HG03521 (cell line): ENCODE data around the gene GPBAR1.
"Not testable (repeated sequence)": the region's sequence is repeated elsewhere in the genome, so short reads cannot be mapped to it uniquely, and the experiment has no call there.

Source experiments
- ATAC-seq: cut with Tn5 transposase; IDR thresholded peaks from one replicate; pipeline ENCODE4 v1.9.1; 2021; ENCODE audit warnings: mild to moderate bottlenecking, moderate library complexity; ENCODE audit not compliant: unreplicated experiment

Gene GPBAR1

DNA sequence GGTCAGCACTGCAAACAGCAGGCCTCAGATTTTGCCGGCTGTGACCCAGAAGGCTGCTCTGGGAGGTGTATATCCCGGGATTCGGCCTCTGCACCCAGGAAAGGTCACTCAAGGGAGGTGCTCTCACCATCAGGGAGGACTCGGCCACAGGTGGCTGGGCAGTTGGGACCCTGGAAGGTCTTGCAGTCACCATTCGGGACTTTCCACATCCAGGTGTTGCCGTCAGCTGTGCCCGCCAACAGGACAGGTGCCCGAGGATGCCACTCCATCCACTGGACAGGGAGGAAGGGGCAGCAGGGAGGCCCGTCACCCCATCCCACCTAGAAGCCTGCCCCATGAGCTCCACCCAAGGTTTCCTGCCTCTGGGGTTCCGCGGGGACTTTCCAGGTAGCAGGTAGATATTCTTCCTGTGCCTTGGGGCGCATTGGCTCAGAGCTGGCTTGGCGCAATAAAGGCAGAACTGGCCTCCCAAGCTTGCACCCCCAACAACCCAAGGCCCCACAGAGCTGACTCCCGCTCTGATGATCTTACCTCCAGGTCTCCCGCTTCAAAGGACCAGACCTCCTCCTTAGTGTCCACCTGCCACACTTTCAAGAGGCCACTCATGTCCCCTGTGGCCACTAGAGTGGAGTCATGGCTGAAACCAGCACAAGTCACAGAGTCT lies 5.6 kb downstream of the GPBAR1 start:
- ATAC-seq, result no peak

DNA sequence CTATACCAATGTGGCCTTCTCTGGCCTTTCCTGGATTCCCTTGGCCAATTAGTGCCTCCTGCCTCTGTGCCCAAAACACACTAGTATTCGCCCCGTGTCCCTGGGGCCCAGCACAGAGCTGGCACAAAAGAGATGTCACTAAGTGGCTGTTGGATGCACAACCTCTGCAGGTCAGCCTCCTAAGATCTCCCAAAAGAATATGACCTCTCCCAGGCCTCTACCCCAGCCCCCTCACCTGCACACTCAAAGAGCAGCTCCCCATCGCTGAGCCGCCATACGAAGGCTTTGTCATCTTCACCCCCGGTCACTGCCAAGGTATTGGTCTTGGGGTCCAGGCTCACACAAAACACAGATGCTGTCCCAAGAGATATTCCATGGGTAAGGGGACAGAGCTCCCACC lies 6.4 kb downstream of the GPBAR1 start:
- no peak for ATAC-seq

DNA sequence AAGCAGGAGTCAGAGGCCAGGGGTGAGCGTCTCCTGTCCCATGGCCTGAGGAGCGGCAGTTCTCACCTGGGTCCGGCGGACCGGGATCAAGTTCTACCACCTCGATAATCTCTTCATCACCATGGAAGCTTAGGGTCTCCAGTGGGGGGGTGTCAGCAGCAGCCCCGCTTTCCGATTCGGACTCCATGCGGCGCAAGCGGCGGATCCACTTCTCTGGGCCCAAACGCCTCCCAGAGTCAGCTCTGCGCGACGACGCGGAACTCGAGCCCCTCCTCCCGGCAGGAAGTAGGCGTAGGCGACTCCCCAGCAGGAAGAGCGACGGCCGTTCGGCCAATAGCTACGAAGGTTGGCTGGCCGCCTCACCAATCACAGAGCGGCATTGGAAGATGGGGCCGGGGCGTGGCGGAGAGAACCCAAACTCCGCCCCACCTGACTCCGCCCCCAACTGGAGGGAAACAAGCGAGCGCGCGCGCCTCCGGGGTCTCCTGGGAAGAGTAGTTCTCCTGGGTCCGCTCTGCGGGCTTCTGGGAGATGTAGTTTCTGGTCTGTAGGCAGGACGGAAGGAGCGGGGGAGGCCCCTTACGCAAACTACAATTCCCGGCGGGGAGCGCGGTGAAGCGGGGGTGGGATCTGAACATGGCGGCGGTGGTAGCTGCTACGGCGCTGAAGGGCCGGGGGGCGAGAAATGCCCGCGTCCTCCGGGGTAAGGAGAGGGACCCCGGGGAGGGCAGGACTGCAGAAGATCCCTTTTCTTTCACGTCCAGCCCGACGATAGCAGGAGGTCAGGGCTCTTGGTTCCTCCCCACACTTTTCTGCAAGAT lies 9.3 kb downstream of the GPBAR1 start, which contains the start of the genes AAMP and PNKD:
AAMP (minus strand) TSS at position 238 of the 821 bp plus-strand sequence; CDS start at position 187, 51 bp downstream.
PNKD (plus strand) TSS at position 620 of the 821 bp plus-strand sequence; CDS start at position 637, 17 bp downstream.
- ATAC-seq, result peak; percentile 88

DNA sequence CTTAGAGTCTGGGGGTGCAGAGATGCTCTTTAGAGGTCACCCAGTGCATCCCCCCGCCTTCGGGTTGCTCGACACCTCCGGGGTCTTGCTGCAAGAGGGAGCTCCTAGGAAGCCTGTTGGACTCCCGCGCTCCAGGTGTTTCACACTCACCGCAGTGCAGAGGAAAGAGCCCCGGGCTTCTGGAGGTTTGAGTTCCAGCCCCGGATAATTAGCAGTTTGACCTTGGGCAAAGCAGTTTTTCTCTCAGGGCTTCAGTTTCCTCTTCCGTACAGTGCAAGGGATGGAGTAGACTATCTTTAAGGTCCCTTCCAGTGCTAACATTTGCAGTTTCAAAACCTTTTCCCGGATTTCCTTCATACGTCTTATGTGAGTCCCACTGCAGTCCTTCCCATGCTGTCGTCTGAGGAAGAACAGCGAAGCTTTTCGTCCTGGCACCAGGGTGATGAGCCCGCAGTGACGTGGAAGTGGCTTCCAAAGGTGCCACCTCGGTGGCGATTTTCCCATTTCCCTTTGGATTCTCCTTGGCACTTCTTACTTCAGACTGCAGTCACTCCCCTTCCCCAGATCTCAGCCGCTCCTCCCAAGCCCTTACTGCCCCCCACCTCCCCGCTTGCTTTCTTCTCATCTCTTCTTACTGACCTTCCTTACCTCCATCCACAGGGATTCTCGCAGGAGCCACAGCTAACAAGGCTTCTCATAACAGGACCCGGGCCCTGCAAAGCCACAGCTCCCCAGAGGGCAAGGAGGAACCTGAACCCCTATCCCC lies 10.1 kb downstream of the GPBAR1 start:
- ATAC-seq, result no peak

DNA sequence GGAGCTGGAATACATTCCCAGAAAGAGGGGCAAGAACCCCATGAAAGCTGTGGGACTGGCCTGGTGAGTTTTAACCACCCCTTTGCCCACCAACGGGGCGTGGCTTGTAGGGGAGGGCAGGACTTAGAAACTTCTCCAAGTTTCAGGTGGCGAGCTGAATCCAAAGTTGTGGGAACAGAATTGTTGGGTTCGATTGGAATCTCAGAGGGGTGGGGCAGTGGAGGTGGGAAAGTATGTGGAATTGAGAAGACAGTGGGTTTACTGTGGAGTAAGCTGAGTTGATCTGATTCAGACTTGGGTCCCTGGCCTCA lies 10.6 kb downstream of the GPBAR1 start:
- no peak for ATAC-seq

DNA sequence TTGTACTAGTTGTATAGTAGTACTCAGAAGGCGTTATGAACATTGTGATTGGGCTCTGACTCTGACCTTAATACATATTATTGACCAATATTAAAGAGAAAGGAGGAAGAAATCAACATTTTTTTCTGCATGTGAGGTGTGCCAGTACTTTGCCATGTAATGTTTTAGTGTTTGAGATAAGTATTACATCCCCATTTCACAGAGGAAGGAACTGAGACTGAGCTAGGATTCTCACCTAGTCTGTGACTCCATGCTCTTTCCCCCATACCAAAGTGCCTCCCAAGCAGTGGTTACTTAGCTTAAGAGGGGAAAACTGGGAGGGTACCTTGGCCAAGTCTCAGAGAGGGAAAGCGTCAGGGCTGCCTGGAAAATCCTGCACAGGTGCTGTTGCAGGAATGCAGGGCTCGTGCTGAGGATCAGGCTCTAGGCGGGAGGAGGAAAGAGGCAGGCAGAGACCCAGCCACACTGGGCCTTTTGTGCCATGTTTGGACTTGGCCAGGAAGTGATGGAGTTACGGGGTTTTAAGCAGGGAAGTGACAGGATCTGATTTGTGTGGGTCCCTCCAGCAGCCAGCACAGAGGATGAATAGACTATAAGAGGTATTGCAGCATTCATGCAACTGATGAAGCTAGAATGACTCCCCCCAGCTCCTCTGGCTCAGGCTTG lies 11.2 kb downstream of the GPBAR1 start:
- ATAC-seq, result no peak

DNA sequence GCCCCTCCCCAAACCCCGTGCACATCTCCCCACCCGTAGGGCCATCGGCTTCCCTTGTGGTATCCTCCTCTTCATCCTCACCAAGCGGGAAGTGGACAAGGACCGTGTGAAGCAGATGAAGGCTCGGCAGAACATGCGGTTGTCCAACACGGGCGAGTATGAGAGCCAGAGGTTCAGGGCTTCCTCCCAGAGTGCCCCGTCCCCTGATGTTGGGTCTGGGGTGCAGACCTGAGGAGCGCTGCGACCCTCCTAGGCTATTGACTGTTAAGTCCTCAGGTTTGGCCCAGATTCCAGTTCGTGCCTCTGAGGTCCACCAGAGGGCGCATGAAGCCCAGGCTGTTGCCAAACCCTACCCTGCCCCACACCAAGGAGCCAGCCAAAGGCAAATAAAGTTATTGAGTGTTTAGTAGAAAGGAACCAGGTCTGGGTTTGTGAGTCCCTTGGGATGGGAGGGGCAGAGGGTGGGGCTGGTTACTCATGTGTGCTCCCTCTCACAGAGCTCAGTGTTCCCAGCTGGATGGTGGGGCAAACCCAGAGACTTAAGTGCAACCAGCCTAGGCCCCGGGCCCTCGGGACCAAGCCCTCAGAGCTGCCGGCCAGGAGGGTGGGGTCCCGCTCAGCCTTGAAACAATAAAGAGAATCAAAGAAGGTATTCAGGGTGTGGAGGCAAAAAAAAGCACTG lies 11.9 kb downstream of the GPBAR1 start:
- ATAC-seq, result no peak

DNA sequence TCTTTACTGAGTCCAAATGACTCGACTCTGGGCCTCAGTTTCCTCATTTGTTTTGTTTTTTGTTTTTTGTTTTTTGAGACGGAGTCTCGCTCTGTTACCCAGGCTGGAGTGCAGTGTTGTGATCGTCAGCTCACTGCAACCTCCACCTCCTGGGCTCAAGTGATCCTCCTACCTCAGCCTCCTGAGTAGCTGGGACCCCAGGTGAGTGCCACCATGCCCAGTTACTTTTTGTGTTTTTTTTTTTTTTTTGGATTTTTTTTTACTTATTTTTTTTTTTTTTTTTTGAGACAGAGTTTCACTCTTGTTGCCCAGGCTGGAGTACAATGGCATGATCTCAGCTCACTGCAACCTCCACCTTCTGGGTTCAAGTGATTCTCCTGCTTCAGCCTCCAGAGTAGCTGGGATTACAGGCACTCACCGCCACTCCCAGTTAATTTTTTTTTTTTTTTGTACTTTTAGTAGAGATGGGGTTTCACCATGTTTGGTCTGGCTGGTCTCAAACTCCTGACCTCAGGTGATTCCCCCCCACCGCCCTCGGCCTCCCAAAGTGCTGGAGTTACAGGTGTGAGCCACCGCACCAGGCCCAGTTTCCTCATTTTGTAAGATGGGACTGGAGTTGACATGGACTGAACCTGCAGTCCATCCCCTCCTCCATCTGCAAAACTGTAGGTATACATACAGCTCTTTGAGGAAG lies 12.5 kb downstream of the GPBAR1 start:
- ATAC-seq, result not testable (repeated sequence)

DNA sequence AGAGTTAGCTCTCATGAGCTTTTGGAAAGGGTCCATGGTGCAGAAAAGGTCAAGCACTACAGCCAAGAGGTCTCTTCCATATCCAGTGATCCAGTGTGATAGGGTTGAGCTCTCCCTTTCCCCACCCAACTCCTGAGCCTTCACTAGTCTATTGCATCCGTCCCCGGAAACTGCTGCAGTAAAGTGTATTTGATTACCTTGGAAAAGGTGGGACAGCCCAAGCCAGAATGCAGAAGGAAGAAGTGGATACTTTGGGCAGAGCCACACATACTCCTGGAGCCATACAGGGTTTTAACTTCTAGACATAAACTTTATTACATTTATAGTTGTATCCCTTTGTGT lies 13.1 kb downstream of the GPBAR1 start:
- ATAC-seq, result no peak

DNA sequence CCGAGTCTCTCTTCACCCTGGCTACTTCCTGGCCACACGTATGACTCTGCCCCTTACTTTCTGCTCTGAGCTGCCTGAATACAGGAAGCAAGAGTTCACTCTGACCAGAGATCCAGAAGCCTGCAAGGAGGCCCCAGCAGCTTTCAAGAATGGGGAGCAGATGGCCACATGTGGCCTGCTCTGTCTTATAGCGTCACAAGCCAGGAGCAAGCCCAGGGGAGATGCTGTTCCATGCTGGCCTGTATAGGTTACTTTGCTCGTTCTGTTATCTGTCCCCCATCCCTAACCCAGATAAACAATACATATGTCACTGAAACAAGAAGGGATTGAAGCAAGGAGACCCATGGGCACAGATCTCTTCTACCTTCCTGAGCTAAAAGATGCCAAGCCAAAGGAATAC lies 13.8 kb downstream of the GPBAR1 start:
- ATAC-seq, result no peak

DNA sequence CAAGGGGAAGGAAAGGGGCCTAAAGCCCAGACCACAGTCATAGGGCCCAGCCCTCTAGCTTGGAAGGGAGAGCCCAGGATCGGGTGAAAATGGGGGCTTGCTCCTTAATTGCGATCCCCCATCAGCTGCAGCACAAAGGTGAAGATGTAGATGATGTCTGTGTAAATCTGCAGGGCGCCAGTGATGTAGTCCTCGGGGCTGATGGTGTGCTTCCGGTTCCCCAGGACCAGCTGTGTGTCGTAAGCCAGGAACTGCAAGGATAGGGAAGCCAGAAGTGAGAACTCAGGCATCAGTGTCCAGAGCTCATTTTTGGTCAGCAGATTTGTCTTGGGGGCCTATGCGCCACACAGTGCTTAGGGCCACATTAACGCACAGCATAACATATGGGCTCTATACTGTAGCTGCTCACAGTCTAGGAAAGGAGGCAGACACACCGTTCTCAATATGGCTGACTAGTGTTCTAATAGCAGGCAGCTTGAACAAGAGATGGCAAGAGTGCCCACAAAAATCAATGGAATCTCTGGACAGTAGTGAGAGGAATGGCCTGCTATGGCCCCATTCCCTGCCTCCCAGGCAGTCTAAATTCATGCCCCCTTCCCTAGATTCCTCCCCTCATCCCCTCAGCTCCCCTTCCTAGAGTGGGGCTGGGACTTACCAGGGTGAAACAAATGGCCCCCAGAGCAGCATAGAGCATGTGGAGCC lies 14.7 kb downstream of the GPBAR1 start:
- no peak for ATAC-seq

DNA sequence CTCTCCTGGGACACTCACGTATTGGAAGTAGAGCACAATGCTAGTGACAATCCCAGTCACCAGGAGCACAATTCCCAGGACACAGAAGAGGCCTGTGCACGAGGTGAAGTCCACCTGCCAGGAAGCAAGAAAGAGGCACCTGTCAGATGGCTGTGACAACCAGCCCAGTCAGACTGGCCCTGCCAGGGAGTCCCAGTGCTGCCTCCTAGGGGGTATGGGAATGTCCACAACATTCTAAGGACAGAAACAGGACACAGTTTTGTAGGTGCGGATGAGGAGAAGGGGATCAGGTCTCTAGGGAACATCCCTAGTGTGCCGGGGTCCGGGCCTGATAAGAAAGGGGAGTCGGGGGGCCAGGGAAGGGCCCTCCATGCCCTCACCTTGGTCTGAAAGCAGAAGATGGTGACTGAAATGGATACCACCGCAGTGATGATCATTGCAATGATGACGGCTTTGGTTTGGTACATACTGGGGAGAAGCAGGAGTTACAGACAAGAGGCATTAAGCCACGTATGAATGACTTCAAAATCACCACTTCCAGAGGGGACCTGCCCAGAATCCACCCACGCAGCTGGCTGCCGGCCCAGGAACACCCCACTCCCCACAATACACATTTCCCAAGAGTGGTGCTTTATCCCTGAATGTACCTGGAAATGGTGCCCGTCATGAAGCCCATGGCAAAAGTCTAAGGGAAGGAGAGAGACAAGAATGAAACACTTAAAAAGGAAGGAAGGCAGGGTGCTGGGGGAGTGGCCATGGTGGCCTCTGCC lies 16.4 kb downstream of the GPBAR1 start:
- ATAC-seq, result no peak

DNA sequence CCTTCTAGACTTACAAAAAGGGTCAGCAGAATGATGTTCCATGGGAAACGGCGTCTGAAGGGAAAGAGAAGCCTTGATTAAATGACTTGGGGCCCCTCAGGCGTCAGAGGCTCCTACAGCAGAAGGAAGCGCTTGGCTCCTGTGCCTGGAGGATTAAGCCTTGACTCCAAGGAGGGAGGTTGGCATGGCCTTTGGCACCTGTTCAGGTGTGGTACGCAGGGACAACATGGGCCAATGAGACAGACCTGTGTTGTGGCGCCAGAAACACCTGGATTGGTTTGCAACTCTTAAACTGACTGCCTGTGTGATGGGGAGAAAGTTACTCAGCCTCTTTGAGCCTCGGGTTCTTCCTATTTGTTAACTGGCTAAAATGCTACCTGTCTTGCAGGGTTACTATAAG lies 17.1 kb downstream of the GPBAR1 start:
- no peak for ATAC-seq

DNA sequence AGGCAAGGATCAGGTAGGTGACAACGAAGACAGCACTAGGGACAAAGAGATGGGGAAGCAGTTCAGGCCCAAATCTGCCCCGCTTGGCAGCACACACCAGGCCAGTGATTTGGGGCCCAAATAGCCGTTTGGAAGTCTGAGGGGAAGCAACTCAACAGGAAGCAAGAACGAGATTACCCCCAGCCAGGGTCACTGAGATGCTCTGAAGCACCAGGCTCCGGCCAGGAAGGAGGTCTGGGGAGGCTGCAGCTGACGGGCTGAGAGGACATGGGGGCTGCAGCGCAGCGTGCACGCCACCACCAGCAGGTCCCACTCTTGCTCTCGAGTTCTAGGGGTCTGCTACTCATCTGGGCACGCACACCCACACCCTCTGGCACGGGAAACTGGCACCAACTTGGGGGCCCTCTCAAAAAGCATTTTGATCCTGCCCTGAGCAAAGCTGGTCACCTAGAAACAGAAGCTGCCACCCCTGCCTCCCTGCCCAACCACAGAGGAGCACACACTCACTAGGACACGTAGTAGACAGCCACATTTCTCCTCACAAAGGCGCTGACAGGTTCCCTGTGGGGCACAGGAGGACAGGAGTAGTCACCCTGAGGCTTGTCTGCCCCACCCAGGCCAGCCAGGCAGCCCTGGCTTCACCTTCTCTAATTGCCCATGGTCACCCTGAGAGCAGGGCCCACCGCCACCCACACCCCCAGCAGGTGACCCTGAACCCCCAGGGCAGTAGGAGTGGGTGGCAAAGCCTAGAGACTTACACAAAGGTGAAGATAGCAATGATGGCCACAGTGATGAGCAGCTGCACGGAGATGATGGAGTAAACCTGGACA lies 17.9 kb downstream of the GPBAR1 start:
- no peak for ATAC-seq

DNA sequence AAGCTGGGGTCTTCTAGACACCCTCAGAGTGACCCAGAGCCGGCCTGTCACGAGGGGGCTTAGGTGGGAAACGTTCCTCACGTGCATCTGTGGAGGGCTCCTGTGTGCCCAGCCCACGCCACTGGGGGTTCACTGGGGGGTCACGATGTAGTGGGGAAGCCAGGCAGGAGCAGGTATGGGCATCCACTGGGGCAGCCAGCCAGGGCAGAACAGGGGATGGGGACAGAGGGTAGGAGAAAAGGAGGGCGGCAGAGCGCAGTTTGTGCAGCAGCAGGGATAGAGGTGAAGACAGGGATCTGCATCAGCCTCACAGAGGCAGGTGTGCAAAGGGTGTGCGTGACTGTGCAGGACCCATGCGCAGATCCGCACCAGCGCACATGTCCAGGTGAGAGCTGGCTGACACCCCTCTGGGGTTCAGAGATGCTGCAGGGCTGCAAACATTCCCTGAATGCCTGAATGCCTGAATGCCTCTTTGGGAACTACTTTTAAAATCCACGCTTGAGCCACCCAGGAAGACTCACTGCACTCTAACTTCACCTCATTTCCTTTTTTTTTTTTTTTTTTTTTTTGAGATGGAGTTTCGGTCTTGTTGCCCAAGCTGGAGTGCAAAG lies 19.6 kb downstream of the GPBAR1 start:
- ATAC-seq, result no peak

DNA sequence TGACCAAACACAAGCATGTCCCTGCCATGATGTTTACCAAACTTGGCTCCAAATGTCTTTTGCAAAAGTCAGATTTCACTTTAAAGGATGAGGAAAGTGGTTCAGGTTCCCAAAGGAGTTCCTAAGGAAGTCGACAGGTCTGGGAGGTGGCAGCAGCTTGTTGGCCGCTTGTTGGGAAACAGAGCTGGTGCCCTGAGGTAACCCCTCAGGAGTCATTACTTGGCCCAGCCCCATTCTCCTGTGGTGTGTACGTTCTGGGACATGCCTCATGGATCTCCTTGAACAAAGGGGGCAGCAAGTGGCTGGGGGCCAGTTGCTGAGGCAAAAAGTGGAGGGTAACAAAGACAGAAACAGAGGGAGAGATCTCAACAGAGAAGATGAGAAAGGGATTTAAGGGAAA lies 20.6 kb downstream of the GPBAR1 start:
- ATAC-seq, result no peak

DNA sequence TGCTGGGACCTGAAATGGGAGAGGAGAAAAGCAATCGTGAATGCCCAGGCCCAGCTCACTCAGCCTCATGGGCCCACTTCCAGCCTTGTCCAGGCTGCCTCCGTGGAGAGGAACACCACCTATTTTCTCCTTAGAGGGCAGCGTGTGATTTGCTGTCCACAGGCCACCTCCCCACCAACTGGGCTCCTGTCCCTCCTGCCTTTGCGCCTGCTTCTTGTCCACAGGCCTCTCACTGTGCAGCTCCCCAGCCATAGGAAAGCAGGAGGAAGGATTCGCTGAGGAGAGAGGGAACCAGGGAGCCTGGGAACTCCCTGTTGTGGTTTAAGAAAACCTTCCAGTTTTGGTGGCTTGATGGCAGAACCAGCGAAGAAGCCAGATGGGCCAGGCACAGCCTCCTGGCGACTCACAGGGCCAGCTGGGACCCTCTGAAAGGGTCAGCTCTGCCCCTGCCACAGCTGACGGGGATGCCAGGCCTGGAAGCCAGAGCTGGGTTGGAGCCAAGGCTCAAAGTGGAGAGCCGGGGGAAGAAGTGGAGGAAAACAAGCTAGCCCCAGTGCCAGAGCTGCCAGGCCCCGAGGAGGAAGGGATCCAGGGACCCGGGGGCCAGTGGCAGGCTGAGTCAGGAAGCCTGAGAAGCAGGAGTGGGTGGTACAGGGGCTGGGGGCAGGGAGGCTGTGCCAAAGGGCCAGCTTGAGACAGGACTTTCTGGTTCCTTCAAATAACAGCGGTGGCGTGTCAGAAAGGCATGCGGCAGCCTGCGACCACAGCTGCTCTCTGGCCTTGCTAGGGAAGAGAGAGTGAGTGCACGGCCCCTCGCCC lies 21.6 kb downstream of the GPBAR1 start:
- ATAC-seq, result no peak
